Activated T-helper 17 cell treated with anti-CD3 and anti-CD28 coated beads, Interleukin-2, amount 50 U/mL, for 72 hours (primary cell): ENCODE results near the gene SLC35A5. TPM values are rescaled to one million over a fixed set of nuclear protein-coding genes. Genes with fewer than 3 reads are reported as not detected.
"Not testable (repeated sequence)": the region's sequence is repeated elsewhere in the genome, so short reads cannot be mapped to it uniquely, and the experiment has no call there.

Source experiments
- ATAC-seq: fragments of 150-1000 bp; cut with Tn5 transposase; replicated peaks from 2 replicates; pipeline ENCODE4 v1.10.0; 2021; ENCODE audit warnings: mild to moderate bottlenecking, moderate library complexity
- H3K27ac Mint-ChIP-seq: one replicate; pipeline ENCODE4 v1.8.0; 2022; ENCODE audit warnings: mixed read lengths
- H3K27me3 Mint-ChIP-seq: one replicate; pipeline ENCODE4 v1.8.0; 2022; ENCODE audit warnings: mixed read lengths
- H3K36me3 Mint-ChIP-seq: one replicate; pipeline ENCODE4 v1.8.0; 2022; ENCODE audit warnings: low read depth, mild to moderate bottlenecking, mixed read lengths
- H3K4me1 Mint-ChIP-seq: one replicate; pipeline ENCODE4 v1.8.0; 2022; ENCODE audit warnings: mixed read lengths
- H3K4me3 Mint-ChIP-seq: one replicate; pipeline ENCODE4 v1.8.0; 2022; ENCODE audit warnings: mild to moderate bottlenecking, mixed read lengths
- H3K9me3 Mint-ChIP-seq: one replicate; pipeline ENCODE4 v1.8.0; 2022; ENCODE audit warnings: mixed read lengths
- total RNA-seq, 2 donors: library from RNA; stranded (reverse); gene quantifications; one replicate each; pipeline ENCODE4 v1.2.3, GENCODE V29; 2022

Gene SLC35A5
- total RNA-seq, 2 donors from 2014 or later = 18.1 to 19.8 TPM

GRCh38 chr3:112560307-112560706 lies 1.5 kb upstream of the SLC35A5 start:
- Mint-ChIP-seq H3K9me3 (no peaks in the 10 kb centered on the region), H3K4me3 (peak overlapping the region; percentile 97), H3K36me3 (peaks cover 65% of the 10 kb centered on the region), H3K27me3 (no peaks in the 10 kb centered on the region), H3K4me1 (peaks cover 31% of the 10 kb centered on the region), H3K27ac (peak overlapping the region; percentile 97)
- ATAC-seq = no peak

GRCh38 chr3:112560721-112561483 lies 943 bp upstream of the SLC35A5 start:
- H3K27me3 Mint-ChIP-seq = no peaks in the 10 kb centered on the region
- peaks cover 29% of the 10 kb centered on the region for H3K4me1 Mint-ChIP-seq
- H3K9me3 Mint-ChIP-seq = no peaks in the 10 kb centered on the region
- peak; percentile 38 for ATAC-seq
- H3K27ac Mint-ChIP-seq = peak overlapping the region; percentile 97
- peak overlapping the region; percentile 97 for H3K4me3 Mint-ChIP-seq
- peaks cover 65% of the 10 kb centered on the region for H3K36me3 Mint-ChIP-seq

- no peaks in the 10 kb centered on the region for H3K27me3 Mint-ChIP-seq
- no peaks in the 10 kb centered on the region for H3K9me3 Mint-ChIP-seq
- H3K4me3 Mint-ChIP-seq = peak overlapping the region; percentile 97
- H3K27ac Mint-ChIP-seq = peak overlapping the region; percentile 97
- H3K36me3 Mint-ChIP-seq = peaks cover 67% of the 10 kb centered on the region
- peaks cover 31% of the 10 kb centered on the region for H3K4me1 Mint-ChIP-seq
- ATAC-seq = peak; percentile 64
Observed at GRCh38 chr3:112561484-112561733, 436 bp upstream of the SLC35A5 start.

DNA sequence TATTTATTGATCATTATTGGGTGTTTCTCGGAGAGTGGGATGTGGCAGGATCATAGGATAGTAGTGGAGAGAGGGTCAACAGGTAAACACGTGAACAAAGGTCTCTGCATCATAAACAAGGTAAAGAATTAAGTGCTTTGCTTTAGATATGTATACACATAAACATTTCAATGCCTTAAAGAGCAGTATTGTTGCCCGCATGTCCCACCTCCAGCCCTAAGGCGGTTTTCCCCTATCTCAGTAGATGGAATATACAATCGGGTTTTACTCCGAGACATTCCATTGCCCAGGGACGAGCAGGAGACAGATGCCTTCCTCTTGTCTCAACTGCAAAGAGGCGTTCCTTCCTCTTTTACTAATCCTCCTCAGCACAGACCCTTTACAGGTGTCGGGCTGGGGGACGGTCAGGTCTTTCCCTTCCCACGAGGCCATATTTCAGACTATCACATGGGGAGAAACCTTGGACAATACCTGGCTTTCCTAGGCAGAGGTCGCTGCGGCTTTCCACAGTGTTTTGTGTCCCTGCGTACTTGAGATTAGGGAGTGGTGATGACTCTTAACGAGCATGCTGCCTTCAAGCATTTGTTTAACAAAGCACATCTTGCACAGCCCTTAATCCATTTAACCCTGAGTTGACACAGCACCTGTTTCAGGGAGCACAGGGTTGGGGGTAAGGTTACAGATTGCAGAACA lies 2.5 kb downstream of the SLC35A5 start:
- peaks cover 49% of the 10 kb centered on the region for H3K36me3 Mint-ChIP-seq
- not testable (repeated sequence) for H3K27me3 Mint-ChIP-seq, H3K4me3 Mint-ChIP-seq, ATAC-seq, H3K9me3 Mint-ChIP-seq
- peak overlapping the region; percentile 36 for H3K27ac Mint-ChIP-seq
- H3K4me1 Mint-ChIP-seq = peaks cover 28% of the 10 kb centered on the region

- no peaks in the 10 kb centered on the region for H3K27me3 Mint-ChIP-seq
- H3K4me1 Mint-ChIP-seq = peaks cover 22% of the 10 kb centered on the region
- H3K9me3 Mint-ChIP-seq = no peaks in the 10 kb centered on the region
- no peak for ATAC-seq
- H3K36me3 Mint-ChIP-seq = peaks cover 49% of the 10 kb centered on the region
- H3K4me3 Mint-ChIP-seq = no peak overlapping the region
- peak overlapping the region; percentile 17 for H3K27ac Mint-ChIP-seq
Observed at GRCh38 chr3:112564940-112565305, 3.1 kb downstream of the SLC35A5 start.

- H3K36me3 Mint-ChIP-seq = peaks cover 60% of the 10 kb centered on the region
- H3K4me3 Mint-ChIP-seq = no peak overlapping the region
- no peak for ATAC-seq
- no peaks in the 10 kb centered on the region for H3K9me3 Mint-ChIP-seq
- no peaks in the 10 kb centered on the region for H3K27me3 Mint-ChIP-seq
- H3K27ac Mint-ChIP-seq = no peak overlapping the region
- H3K4me1 Mint-ChIP-seq = peaks cover 21% of the 10 kb centered on the region
Observed at GRCh38 chr3:112568642-112569041, 6.8 kb downstream of the SLC35A5 start.

DNA sequence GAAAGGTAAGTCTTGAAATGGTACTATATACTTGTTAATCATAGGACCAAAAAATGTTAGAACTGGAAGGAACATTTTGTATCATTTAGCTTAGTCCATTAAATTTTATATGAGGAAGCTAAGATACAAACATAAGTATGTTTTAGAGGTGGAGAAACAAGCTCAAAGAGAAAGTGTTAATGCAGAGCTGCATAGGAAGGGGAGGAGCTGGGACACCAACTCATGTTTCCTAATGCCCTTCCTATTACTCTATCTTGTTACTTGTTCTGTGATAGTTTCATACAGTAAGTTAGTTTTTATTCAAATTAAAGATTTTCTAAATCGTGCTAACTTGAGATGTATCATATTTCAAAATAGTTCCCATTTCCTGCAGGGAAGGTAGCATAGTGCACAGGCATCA lies 7.4 kb downstream of the SLC35A5 start:
- ATAC-seq = no peak
- H3K4me3 Mint-ChIP-seq = no peak overlapping the region
- H3K9me3 Mint-ChIP-seq = no peaks in the 10 kb centered on the region
- no peak overlapping the region for H3K27ac Mint-ChIP-seq
- peaks cover 66% of the 10 kb centered on the region for H3K36me3 Mint-ChIP-seq
- peaks cover 21% of the 10 kb centered on the region for H3K4me1 Mint-ChIP-seq
- no peaks in the 10 kb centered on the region for H3K27me3 Mint-ChIP-seq

DNA sequence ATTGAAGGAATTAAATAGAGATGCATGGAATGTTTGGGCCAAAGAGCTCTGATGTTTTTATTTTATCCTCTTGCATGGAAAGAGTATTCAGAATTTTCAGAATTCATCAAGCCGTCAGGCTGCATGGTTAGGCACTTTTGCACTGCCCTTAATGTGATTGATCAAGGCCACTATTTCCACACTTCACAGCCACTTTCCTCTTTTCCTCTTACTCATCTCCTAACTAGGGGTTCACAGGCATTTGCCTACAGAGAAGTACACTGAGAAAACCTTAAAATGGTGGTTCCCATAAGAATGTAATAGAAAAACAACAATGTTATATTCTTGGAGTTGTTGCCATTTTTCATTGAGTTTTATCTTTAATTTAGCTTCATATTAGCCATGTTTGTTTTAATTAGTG lies 10.9 kb downstream of the SLC35A5 start:
- Mint-ChIP-seq H3K9me3 (no peaks in the 10 kb centered on the region), H3K27ac (peak overlapping the region; percentile 47), H3K4me1 (peaks cover 8% of the 10 kb centered on the region), H3K36me3 (peaks cover 55% of the 10 kb centered on the region), H3K27me3 (no peaks in the 10 kb centered on the region), H3K4me3 (no peak overlapping the region)
- no peak for ATAC-seq

DNA sequence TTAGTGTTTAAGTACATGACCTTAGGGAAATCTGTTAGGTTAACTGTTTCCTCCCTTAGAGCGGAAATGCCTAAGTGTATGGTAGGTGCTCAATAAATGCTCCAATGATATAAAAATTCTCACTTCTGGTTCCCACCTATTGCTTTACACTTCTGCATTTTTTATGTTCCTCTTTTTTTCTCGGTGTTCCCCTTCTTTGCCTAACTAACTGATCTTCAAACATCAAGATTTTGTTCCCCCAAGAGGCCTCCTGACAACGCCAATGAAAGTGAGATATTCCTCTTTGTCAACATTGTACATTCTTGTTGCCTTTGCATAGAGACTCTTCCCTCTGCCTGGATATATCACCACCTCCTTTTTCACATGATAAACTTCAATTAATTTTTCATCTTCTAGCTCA lies 17.4 kb downstream of the SLC35A5 start:
- Mint-ChIP-seq H3K4me3 (no peak overlapping the region), H3K4me1 (peaks cover 9% of the 10 kb centered on the region), H3K27ac (no peak overlapping the region), H3K9me3 (no peaks in the 10 kb centered on the region), H3K36me3 (peaks cover 59% of the 10 kb centered on the region), H3K27me3 (no peaks in the 10 kb centered on the region)
- no peak for ATAC-seq

DNA sequence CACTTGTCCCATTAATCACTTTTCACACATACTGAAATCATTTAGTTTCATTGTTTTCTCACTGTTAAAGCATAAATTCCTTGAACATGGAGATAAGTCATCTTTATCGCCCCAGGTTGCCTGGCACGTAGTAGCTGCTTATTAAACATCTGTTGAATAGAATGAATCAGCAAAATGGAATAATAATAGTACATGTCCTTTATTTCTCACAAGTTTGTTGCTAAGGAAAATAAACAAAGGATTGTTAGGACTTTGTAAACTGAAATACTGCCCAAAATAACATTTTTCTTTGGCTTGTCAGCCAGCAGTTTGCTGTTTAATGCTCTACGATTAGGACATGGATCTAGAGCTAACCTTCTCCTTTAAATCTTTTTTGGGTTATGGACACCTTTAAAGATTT lies 17.9 kb downstream of the SLC35A5 start:
- no peaks in the 10 kb centered on the region for H3K9me3 Mint-ChIP-seq
- H3K27ac Mint-ChIP-seq = no peak overlapping the region
- peaks cover 9% of the 10 kb centered on the region for H3K4me1 Mint-ChIP-seq
- no peak overlapping the region for H3K4me3 Mint-ChIP-seq
- peaks cover 62% of the 10 kb centered on the region for H3K36me3 Mint-ChIP-seq
- no peak for ATAC-seq
- H3K27me3 Mint-ChIP-seq = no peaks in the 10 kb centered on the region

GRCh38 chr3:112582244-112582874 lies 20.5 kb downstream of the SLC35A5 start:
- H3K27ac Mint-ChIP-seq = no peak overlapping the region
- no peak overlapping the region for H3K4me3 Mint-ChIP-seq
- H3K27me3 Mint-ChIP-seq = no peaks in the 10 kb centered on the region
- ATAC-seq = peak; percentile 66
- H3K9me3 Mint-ChIP-seq = no peaks in the 10 kb centered on the region
- peaks cover 80% of the 10 kb centered on the region for H3K36me3 Mint-ChIP-seq
- H3K4me1 Mint-ChIP-seq = peaks cover 6% of the 10 kb centered on the region

DNA sequence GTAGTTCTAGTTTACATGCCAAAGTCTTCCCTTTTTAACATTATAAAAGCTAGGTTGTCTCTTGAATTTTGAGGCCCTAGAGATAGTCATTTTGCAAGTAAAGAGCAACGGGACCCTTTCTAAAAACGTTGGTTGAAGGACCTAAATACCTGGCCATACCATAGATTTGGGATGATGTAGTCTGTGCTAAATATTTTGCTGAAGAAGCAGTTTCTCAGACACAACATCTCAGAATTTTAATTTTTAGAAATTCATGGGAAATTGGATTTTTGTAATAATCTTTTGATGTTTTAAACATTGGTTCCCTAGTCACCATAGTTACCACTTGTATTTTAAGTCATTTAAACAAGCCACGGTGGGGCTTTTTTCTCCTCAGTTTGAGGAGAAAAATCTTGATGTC lies 21.3 kb downstream of the SLC35A5 start:
- ATAC-seq = no peak
- Mint-ChIP-seq H3K9me3 (no peaks in the 10 kb centered on the region), H3K4me1 (peaks cover 6% of the 10 kb centered on the region), H3K36me3 (peaks cover 86% of the 10 kb centered on the region), H3K27ac (no peak overlapping the region), H3K27me3 (no peaks in the 10 kb centered on the region), H3K4me3 (no peak overlapping the region)

DNA sequence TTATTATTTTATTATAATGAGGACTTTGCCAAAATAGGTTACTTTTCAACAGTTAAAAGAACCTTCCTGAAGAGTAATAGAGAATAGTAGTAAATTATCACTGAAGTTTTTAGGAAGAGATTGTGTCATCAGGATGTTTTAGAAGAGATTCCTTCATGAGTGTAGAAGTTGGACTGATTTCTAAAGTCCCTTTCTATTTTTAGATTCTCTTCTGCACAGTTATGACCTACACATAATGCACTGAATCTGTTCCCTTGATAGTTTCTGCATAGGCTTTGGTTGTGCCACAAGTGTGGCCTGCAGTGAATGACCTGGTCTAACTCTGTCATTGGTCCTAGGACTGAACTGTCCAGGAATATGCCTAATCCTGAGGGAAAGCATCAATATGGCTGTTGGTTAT lies 23.9 kb downstream of the SLC35A5 start:
- H3K4me1 Mint-ChIP-seq = peaks cover 6% of the 10 kb centered on the region
- no peaks in the 10 kb centered on the region for H3K9me3 Mint-ChIP-seq

GRCh38 chr3:112587336-112587735 lies 25.5 kb downstream of the SLC35A5 start:
- H3K4me1 Mint-ChIP-seq = peaks cover 6% of the 10 kb centered on the region
- H3K9me3 Mint-ChIP-seq = no peaks in the 10 kb centered on the region
- no peak overlapping the region for H3K27ac Mint-ChIP-seq
- H3K4me3 Mint-ChIP-seq = no peak overlapping the region
- ATAC-seq = no peak
- H3K36me3 Mint-ChIP-seq = peaks cover 98% of the 10 kb centered on the region
- H3K27me3 Mint-ChIP-seq = no peaks in the 10 kb centered on the region

More for the DNA sequence above, 23.9 kb downstream of the SLC35A5 start:
- no peak for ATAC-seq
- Mint-ChIP-seq H3K27ac (no peak overlapping the region), H3K4me3 (no peak overlapping the region), H3K27me3 (no peaks in the 10 kb centered on the region), H3K36me3 (peaks cover 97% of the 10 kb centered on the region)

GRCh38 chr3:112593258-112593657 lies 31.4 kb downstream of the SLC35A5 start:
- Mint-ChIP-seq H3K27ac (no peak overlapping the region), H3K36me3 (peaks cover 78% of the 10 kb centered on the region), H3K9me3 (no peaks in the 10 kb centered on the region), H3K27me3 (no peaks in the 10 kb centered on the region), H3K4me1 (peaks cover 3% of the 10 kb centered on the region), H3K4me3 (no peak overlapping the region)
- no peak for ATAC-seq
